HL-60 (cell line): ENCODE results near the gene ANXA1.
A peak's percentile ranks its signal among the peaks of the same experiment; 100 is the strongest.

Experiments
- DNase-seq, 2 experiments: peaks; one replicate each; pipeline ENCODE4 v3.0.0-alpha.2; 2010 to 2020; ENCODE audit warnings: low read depth in 1 of 2, low spot score in 1 of 2
- H3K27ac ChIP-seq: fragments of 250-450 bp; sonication (Bioruptor Pico); replicated peaks from 2 replicates; pipeline ENCODE4 v1.5.1; 2020; ENCODE audit warnings: mild to moderate bottlenecking, moderate library complexity
- H3K27me3 ChIP-seq: fragments of 250-450 bp; sonication (Bioruptor Pico); 2 replicates; pipeline ENCODE4 v1.5.1; 2021; ENCODE audit warnings: mild to moderate bottlenecking, moderate library complexity; ENCODE audit not compliant: insufficient read depth, poor library complexity, severe bottlenecking
- H3K4me3 ChIP-seq: replicated peaks from 2 replicates; pipeline ENCODE4 v1.5.1; 2011; ENCODE audit warnings: mild to moderate bottlenecking, control low read depth, low read length; ENCODE audit not compliant: insufficient read depth
- GABPA ChIP-seq: IDR thresholded peaks from 2 replicates; pipeline ENCODE4 v1.6.1; 2012; ENCODE audit warnings: low read depth
- POLR2AphosphoS5 ChIP-seq: IDR thresholded peaks from 2 replicates; pipeline ENCODE4 v1.6.1; 2012; ENCODE audit warnings: low read depth
- REST ChIP-seq: IDR thresholded peaks from 2 replicates; pipeline ENCODE4 v1.6.1; 2012; ENCODE audit warnings: low read depth; ENCODE audit not compliant: insufficient replicate concordance
- SPI1 ChIP-seq: IDR thresholded peaks from 2 replicates; pipeline ENCODE4 v1.6.1; 2012; ENCODE audit warnings: low read depth, mild to moderate bottlenecking, borderline replicate concordance
- TF ChIP-seq, protein P1 (sequence below): IDR thresholded peaks from one replicate; pipeline ENCODE4 v1.5.1; 2011; ENCODE audit warnings: low read length, control low read depth, inconsistent platforms; ENCODE audit not compliant: insufficient read depth

ANXA1 gene

GRCh38 chr9:73156865-73157187 is 5.2 kb downstream of the ANXA1 start:
- Histone ChIP-seq H3K27me3 (no peaks in the 10 kb centered on the region), H3K27ac (peak overlapping the region; percentile 61), H3K4me3 (no peak overlapping the region)
- DNase-seq: no peak
- TF ChIP-seq GABPA (no peak), SPI1 (no peak)

DNA sequence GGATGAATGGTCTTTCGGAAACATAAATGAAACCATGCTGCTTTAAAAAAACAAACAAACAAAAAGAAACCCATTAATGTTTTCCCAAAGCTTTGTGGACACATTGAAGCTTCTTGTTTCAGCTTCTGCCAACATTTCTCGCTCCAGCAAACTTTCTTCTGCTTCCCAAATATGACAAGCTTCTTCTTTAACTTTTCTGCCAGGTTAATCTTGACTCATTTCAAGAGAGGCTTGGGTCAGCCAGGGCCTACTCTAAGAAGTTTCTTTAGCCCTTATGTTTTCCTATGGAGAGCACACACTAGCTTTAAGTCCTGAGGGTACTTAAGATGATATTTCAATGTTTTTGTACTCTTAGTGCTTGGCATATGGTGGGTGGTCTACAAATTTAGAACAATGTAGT is 6.1 kb downstream of the ANXA1 start:
- DNase-seq: no peak
- no peak overlapping the region for H3K4me3 ChIP-seq
- H3K27me3 ChIP-seq: no peaks in the 10 kb centered on the region
- H3K27ac ChIP-seq: peak overlapping the region; percentile 2; the same call in 1 of the 2 replicates
- TF ChIP-seq GABPA: no peak
- TF ChIP-seq SPI1: no peak
- no peak for TF ChIP-seq POLR2AphosphoS5
- TF ChIP-seq, protein P1, sequence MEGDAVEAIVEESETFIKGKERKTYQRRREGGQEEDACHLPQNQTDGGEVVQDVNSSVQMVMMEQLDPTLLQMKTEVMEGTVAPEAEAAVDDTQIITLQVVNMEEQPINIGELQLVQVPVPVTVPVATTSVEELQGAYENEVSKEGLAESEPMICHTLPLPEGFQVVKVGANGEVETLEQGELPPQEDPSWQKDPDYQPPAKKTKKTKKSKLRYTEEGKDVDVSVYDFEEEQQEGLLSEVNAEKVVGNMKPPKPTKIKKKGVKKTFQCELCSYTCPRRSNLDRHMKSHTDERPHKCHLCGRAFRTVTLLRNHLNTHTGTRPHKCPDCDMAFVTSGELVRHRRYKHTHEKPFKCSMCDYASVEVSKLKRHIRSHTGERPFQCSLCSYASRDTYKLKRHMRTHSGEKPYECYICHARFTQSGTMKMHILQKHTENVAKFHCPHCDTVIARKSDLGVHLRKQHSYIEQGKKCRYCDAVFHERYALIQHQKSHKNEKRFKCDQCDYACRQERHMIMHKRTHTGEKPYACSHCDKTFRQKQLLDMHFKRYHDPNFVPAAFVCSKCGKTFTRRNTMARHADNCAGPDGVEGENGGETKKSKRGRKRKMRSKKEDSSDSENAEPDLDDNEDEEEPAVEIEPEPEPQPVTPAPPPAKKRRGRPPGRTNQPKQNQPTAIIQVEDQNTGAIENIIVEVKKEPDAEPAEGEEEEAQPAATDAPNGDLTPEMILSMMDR: no peak
- no peak for TF ChIP-seq REST

- H3K27me3 ChIP-seq: no peaks in the 10 kb centered on the region
- no peak overlapping the region for H3K4me3 ChIP-seq
- TF ChIP-seq, protein P1: no peak
- no peak for TF ChIP-seq REST
- no peak for TF ChIP-seq GABPA
- no peak overlapping the region for H3K27ac ChIP-seq
- no peak for DNase-seq
These were observed 7.1 kb downstream of the ANXA1 start for GRCh38 chr9:73158723-73159122.

GRCh38 chr9:73160868-73161267 is 9.2 kb downstream of the ANXA1 start:
- DNase-seq: no peak
- H3K27me3 ChIP-seq: no peaks in the 10 kb centered on the region
- no peak overlapping the region for H3K4me3 ChIP-seq
- H3K27ac ChIP-seq: no peak overlapping the region
- TF ChIP-seq REST: no peak
- no peak for TF ChIP-seq GABPA
- no peak for TF ChIP-seq SPI1
- TF ChIP-seq, protein P1: no peak
- TF ChIP-seq POLR2AphosphoS5: no peak
